Vagina (tissue), 2 donors: ENCODE data around the gene LRRC26. TPM values are rescaled to one million over a fixed set of nuclear protein-coding genes. Genes with fewer than 3 reads are reported as not detected.
A peak's percentile ranks its signal among the peaks of the same experiment; 100 is the strongest.

Experiments
- DNase-seq, 2 donors: peaks; one replicate each; pipeline ENCODE4 v3.0.0-alpha.2; 2017; ENCODE audit errors: extremely low spot score in 2 of 2
- H3K27ac ChIP-seq: fragments of 200-600 bp; sonication (generic); one replicate; pipeline ENCODE4 v1.5.1; 2019
- H3K27me3 ChIP-seq: fragments of 200-600 bp; sonication (generic); one replicate; pipeline ENCODE4 v1.5.1; 2019
- H3K36me3 ChIP-seq, 2 donors: fragments of 200-600 bp; sonication (generic); one replicate each; pipeline ENCODE4 v1.5.1; 2017 to 2019
- H3K4me1 ChIP-seq: fragments of 200-600 bp; sonication (generic); one replicate; pipeline ENCODE4 v1.5.1; 2019
- H3K4me3 ChIP-seq, 2 donors: fragments of 200-600 bp; sonication (generic); 1 replicate in 1 of 2; 2 replicates in 1 of 2; pipeline ENCODE4 v1.5.1; 2016 to 2019
- H3K9me3 ChIP-seq: fragments of 200-600 bp; sonication (generic); one replicate; pipeline ENCODE4 v1.5.1; 2019
- POLR2A ChIP-seq, 2 donors: fragments of 450-650 bp; IDR thresholded peaks; one replicate each; pipeline ENCODE4 v1.6.1; 2017; ENCODE audit warnings: antibody characterized with exemption in 2 of 2, mild to moderate bottlenecking in 2 of 2, moderate library complexity in 2 of 2
- POLR2AphosphoS5 ChIP-seq, 2 donors: sonication (generic); formaldehyde crosslinking; IDR thresholded peaks; one replicate each; pipeline ENCODE4 v1.9.0; 2017; ENCODE audit warnings: antibody characterized with exemption in 2 of 2, mild to moderate bottlenecking in 2 of 2, low read depth in 1 of 2; ENCODE audit not compliant: insufficient read depth in 1 of 2
- intact Hi-C: fragments of 100-400 bp; cut with DNase I; formaldehyde crosslinking; loops from one replicate; pipeline ENCODE4 v1.15.1; 2023
- total RNA-seq: library from RNA; depleted of rRNA; stranded (reverse); fragments of >200 nt; gene quantifications from one replicate; pipeline ENCODE4 v1.2.3, GENCODE V29; 2016
- TF ChIP-seq, protein P1 (sequence below), 3 experiments: fragments of 450-650 bp in 2 of 3; fragments of 200-600 bp in 1 of 3; sonication (generic) in 1 of 3; IDR thresholded peaks; one replicate each; pipeline ENCODE4 v1.5.1; 2017 to 2019; ENCODE audit warnings: antibody characterized with exemption in 3 of 3, mild to moderate bottlenecking in 2 of 3, moderate library complexity in 2 of 3

Gene LRRC26, protein sequence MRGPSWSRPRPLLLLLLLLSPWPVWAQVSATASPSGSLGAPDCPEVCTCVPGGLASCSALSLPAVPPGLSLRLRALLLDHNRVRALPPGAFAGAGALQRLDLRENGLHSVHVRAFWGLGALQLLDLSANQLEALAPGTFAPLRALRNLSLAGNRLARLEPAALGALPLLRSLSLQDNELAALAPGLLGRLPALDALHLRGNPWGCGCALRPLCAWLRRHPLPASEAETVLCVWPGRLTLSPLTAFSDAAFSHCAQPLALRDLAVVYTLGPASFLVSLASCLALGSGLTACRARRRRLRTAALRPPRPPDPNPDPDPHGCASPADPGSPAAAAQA
- not detected for total RNA-seq

DNA sequence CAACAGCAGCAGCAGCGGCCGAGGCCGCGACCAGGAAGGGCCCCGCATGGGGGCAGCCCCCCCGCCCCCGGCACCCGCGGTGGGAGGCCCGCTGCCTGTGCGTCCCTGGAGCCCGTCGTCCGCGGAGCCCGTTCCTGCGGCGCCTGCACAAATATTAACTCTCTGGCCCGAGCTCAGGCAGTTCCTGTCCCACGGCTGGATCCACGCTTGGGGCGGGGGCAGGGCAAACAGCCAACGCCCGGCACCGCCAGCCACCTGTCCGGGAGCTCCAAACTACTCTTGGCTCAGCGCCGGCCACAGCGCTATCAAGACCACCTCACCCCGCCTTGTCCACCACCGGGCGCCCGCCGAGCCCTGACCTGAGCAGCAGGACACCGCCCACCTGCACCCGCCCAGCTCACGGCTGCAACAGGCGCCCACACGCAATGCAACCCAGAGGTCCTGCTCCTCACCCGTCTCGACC is at the start of gene LRRC26:
TSS of gene LRRC26 (minus strand) at position 156 of the 463 bp plus-strand sequence. CDS start at position 48, 108 bp downstream.
- H3K27ac ChIP-seq = no peak within 1 kb of the TSS
- no peaks in the 10 kb centered on the region for H3K9me3 ChIP-seq
- no peaks in the 10 kb centered on the region for H3K36me3 ChIP-seq
- TF ChIP-seq, protein P1, sequence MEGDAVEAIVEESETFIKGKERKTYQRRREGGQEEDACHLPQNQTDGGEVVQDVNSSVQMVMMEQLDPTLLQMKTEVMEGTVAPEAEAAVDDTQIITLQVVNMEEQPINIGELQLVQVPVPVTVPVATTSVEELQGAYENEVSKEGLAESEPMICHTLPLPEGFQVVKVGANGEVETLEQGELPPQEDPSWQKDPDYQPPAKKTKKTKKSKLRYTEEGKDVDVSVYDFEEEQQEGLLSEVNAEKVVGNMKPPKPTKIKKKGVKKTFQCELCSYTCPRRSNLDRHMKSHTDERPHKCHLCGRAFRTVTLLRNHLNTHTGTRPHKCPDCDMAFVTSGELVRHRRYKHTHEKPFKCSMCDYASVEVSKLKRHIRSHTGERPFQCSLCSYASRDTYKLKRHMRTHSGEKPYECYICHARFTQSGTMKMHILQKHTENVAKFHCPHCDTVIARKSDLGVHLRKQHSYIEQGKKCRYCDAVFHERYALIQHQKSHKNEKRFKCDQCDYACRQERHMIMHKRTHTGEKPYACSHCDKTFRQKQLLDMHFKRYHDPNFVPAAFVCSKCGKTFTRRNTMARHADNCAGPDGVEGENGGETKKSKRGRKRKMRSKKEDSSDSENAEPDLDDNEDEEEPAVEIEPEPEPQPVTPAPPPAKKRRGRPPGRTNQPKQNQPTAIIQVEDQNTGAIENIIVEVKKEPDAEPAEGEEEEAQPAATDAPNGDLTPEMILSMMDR (IDR thresholded peaks at IDR 0.05) = no peak
- no peak for TF ChIP-seq POLR2A (IDR thresholded peaks at IDR 0.05)
- no peak for TF ChIP-seq POLR2AphosphoS5 (IDR thresholded peaks at IDR 0.05; ENCODE audit: insufficient read depth in 1 of 2, low read depth in 1 of 2)
- H3K27me3 ChIP-seq = peaks cover 34% of the 10 kb centered on the region
- H3K4me1 ChIP-seq = peaks cover 35% of the 10 kb centered on the region
- peak within 1 kb of the TSS; percentile 23 to 48 for H3K4me3 ChIP-seq
- no peak for DNase-seq
- intact Hi-C loops = loop anchor here (10.0 kb wide), 1 partner anchor 245 kb away; no protein-coding TSS in a partner anchor

DNA sequence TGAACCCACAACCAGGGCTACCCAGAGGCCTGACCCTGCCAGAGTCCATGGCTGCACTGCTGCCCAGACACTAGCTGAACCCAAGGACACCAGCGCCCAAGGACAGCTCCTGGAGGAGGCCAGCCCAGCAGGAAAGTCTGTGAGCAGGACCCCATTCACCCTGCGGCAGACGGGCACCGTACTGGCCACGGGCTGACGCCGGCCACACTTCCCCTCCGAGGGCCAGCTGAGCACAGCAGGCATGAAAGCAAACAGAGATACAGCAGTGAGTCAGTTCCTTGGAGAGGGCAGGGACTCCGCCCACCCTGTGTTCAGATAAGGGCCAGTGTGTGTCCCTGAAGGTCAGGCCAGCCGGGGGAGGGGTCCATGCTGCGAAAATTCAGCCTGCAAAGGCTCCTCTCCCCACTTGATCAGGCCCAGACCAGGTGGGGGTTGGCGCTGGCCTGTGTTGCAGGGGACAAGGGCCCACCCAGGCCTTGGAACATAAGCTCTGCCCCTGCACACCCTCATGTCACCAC is 49.0 kb upstream of the LRRC26 start:
- Histone ChIP-seq H3K36me3 (no peaks in the 10 kb centered on the region), H3K27me3 (no peaks in the 10 kb centered on the region), H3K27ac (no peak overlapping the region), H3K4me1 (peaks cover 36% of the 10 kb centered on the region), H3K4me3 (peak overlapping the region in 1 of 2 donors; percentile 35), H3K9me3 (no peaks in the 10 kb centered on the region)
- intact Hi-C loops = no loop called here
- DNase-seq = no peak
- no peak for TF ChIP-seq POLR2AphosphoS5 (IDR thresholded peaks at IDR 0.05; ENCODE audit: insufficient read depth in 1 of 2, low read depth in 1 of 2)
- TF ChIP-seq, protein P1 (IDR thresholded peaks at IDR 0.05) = no peak

DNA sequence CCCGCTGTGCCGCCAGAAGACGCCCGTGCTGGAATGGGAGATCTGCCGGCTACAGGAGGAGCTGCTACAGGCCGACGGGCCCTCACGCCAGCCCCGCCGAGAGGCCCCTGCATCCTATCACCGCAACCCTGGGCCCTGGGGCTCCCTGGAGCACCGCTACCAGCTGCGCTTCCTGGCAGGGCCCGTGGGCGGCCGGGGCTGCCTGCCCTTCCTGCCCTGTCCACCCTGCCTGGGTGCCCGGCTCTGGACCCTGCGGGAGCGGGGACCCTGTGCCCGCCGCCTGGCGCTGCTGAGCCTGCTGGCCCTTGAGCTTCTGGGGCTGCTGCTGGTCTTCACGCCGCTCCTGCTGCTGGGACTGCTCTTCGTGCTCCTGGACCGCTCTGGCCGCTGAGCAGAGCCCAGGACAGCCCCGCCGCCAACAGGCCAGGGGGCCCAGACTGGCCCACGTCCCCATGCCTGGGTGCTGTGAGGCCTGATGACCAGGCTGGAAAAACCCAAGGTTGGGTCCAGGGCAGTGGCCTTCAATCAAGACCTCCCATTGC is 48.4 kb upstream of the LRRC26 start:
- Histone ChIP-seq H3K36me3 (no peaks in the 10 kb centered on the region), H3K27me3 (no peaks in the 10 kb centered on the region), H3K4me3 (peak overlapping the region in 1 of 2 donors; percentile 35), H3K4me1 (peaks cover 34% of the 10 kb centered on the region), H3K27ac (no peak overlapping the region), H3K9me3 (no peaks in the 10 kb centered on the region)
- intact Hi-C loops = no loop called here
- TF ChIP-seq POLR2AphosphoS5 (IDR thresholded peaks at IDR 0.05; ENCODE audit: insufficient read depth in 1 of 2, low read depth in 1 of 2) (no peak), POLR2A (IDR thresholded peaks at IDR 0.05) (no peak)
- TF ChIP-seq, protein P1 (IDR thresholded peaks at IDR 0.05) = no peak
- no peak for DNase-seq

DNA sequence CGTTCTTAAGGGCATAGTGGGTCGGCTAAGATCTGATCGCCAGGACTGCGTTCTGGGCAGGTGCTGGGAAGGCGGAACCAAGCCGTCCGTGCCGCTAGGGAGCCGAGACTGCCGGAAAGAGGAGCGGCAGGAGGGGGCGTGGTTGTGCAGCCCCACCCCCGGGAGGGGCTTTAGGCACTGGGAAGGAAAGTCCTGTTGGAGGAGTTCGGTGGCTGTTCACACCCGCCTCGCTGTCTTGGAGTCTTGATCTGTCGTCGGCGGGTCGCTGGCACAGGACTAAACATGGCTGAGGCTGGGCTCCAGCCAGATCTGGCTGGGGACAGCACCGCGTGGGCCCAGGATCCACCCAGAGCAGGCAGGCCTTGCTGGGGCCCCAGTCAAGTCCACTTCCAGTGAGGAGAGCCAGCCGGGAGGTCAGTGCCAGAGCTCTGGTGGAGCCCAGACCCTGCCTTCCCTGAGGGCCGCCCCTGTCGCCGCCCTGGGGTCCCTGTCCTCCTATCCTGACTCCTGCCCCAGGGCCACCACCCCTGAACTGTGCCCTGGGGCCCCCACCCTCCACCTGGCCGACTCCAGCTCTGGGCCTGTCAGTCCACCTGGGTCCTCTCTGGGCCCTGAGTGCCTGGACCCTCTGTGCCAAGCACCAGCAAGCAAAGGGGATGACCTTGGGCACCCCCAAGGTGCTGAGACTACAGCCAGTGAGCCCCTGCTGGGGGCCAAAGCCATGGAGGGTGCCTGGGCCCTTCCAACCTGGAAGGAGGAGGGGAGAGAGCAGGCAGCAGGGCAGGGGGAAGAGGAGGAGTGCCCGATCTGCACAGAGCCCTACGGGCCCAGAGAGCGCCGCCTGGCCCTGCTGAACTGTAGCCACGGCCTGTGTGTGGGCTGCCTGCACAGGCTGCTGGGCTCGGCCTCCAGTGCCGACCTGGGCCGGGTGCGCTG is 47.7 kb upstream of the LRRC26 start:
- H3K4me3 ChIP-seq = peak overlapping the region in 1 of 2 donors; percentile 35
- H3K9me3 ChIP-seq = no peaks in the 10 kb centered on the region
- H3K27me3 ChIP-seq = no peaks in the 10 kb centered on the region
- intact Hi-C loops = no loop called here
- TF ChIP-seq POLR2A (IDR thresholded peaks at IDR 0.05) (no peak), POLR2AphosphoS5 (IDR thresholded peaks at IDR 0.05; ENCODE audit: insufficient read depth in 1 of 2, low read depth in 1 of 2) (peak; percentile 54 to 56)
- H3K27ac ChIP-seq = peak overlapping the region; percentile 48
- peaks cover 28% of the 10 kb centered on the region for H3K4me1 ChIP-seq
- no peak for DNase-seq
- H3K36me3 ChIP-seq = no peaks in the 10 kb centered on the region
